H9 (cell line): Measurements from ENCODE around the gene STT3B. TPM values are rescaled to one million over a fixed set of nuclear protein-coding genes. Genes with fewer than 3 reads are reported as not detected.

Experiments used
- DNase-seq: peaks from one replicate; pipeline ENCODE4 v3.0.0-alpha.2; 2017
- H2AFZ ChIP-seq: one replicate; pipeline ENCODE4 v1.6.1; 2013; ENCODE audit warnings: mild to moderate bottlenecking, low read length, control low read depth, moderate library complexity
- H2AK5ac ChIP-seq: 2 replicates; pipeline ENCODE4 v1.6.1; 2013; ENCODE audit warnings: low read length, control low read depth, mixed read lengths; ENCODE audit not compliant: insufficient read length
- H2BK120ac ChIP-seq: one replicate; pipeline ENCODE4 v1.6.1; 2013; ENCODE audit warnings: low read depth, mild to moderate bottlenecking, low read length, control low read depth, inconsistent platforms; ENCODE audit not compliant: poor library complexity, severe bottlenecking
- H2BK12ac ChIP-seq: 2 replicates; pipeline ENCODE4 v1.6.1; 2013; ENCODE audit warnings: low read length, control low read depth, mixed read lengths, low read depth; ENCODE audit not compliant: insufficient read length
- H2BK15ac ChIP-seq: 2 replicates; pipeline ENCODE4 v1.6.1; 2013; ENCODE audit warnings: low read depth, low read length, control low read depth
- H2BK20ac ChIP-seq: one replicate; pipeline ENCODE4 v1.6.1; 2013; ENCODE audit warnings: low read depth, mild to moderate bottlenecking, low read length, control low read depth, inconsistent platforms; ENCODE audit not compliant: poor library complexity, severe bottlenecking
- H2BK5ac ChIP-seq: 2 replicates; pipeline ENCODE4 v1.6.1; 2013; ENCODE audit warnings: low read length, control low read depth, mixed read lengths; ENCODE audit not compliant: insufficient read length
- H3K14ac ChIP-seq: 2 replicates; pipeline ENCODE4 v1.6.1; 2013; ENCODE audit warnings: low read length, control low read depth; ENCODE audit not compliant: insufficient read depth
- H3K18ac ChIP-seq: 2 replicates; pipeline ENCODE4 v1.6.1; 2013; ENCODE audit warnings: low read depth, mild to moderate bottlenecking, mixed read lengths, low read length, control low read depth; ENCODE audit not compliant: insufficient read length
- H3K23ac ChIP-seq: 2 replicates; pipeline ENCODE4 v1.6.1; 2013; ENCODE audit warnings: low read length, control low read depth, mixed read lengths, low read depth; ENCODE audit not compliant: insufficient read length
- H3K23me2 ChIP-seq: 2 replicates; pipeline ENCODE4 v1.6.1; 2013; ENCODE audit warnings: low read depth, mild to moderate bottlenecking, mixed read lengths, low read length, control low read depth; ENCODE audit not compliant: insufficient read length, poor library complexity, severe bottlenecking
- H3K27ac ChIP-seq: 2 replicates; pipeline ENCODE4 v1.5.1; 2013; ENCODE audit warnings: low read length, control low read depth, mixed read lengths, low read depth; ENCODE audit not compliant: insufficient read length
- H3K27me3 ChIP-seq: 2 replicates; pipeline ENCODE4 v1.6.1; 2013; ENCODE audit warnings: low read length, control low read depth, inconsistent platforms; ENCODE audit not compliant: insufficient read depth
- H3K4ac ChIP-seq: 2 replicates; pipeline ENCODE4 v1.6.1; 2013; ENCODE audit warnings: low read depth, mild to moderate bottlenecking, control low read depth, inconsistent platforms, low read length, moderate library complexity
- H3K4me1 ChIP-seq: 2 replicates; pipeline ENCODE4 v1.6.1; 2013; ENCODE audit warnings: low read length, control low read depth, inconsistent platforms; ENCODE audit not compliant: insufficient read depth
- H3K4me2 ChIP-seq: 2 replicates; pipeline ENCODE4 v1.6.1; 2013; ENCODE audit warnings: low read length, control low read depth, mixed read lengths; ENCODE audit not compliant: insufficient read length, insufficient read depth
- H3K56ac ChIP-seq: 2 replicates; pipeline ENCODE4 v1.6.1; 2013; ENCODE audit warnings: low read depth, mild to moderate bottlenecking, mixed read lengths, low read length, control low read depth; ENCODE audit not compliant: insufficient read length
- H3K79me1 ChIP-seq: 2 replicates; pipeline ENCODE4 v1.6.1; 2013; ENCODE audit warnings: low read depth, mild to moderate bottlenecking, moderate library complexity, low read length, control low read depth, inconsistent platforms; ENCODE audit not compliant: insufficient read depth, poor library complexity, severe bottlenecking
- H3K79me2 ChIP-seq: 2 replicates; pipeline ENCODE4 v1.6.1; 2013; ENCODE audit warnings: low read length, control low read depth, inconsistent platforms; ENCODE audit not compliant: insufficient read depth
- H3K9ac ChIP-seq: 2 replicates; pipeline ENCODE4 v1.6.1; 2013; ENCODE audit warnings: low read length, control low read depth, mixed read lengths; ENCODE audit not compliant: insufficient read length; ENCODE audit errors: extremely low read depth
- H3K9me3 ChIP-seq: one replicate; pipeline ENCODE4 v1.6.1; 2013; ENCODE audit warnings: low read depth, low read length, inconsistent platforms; ENCODE audit not compliant: control insufficient read depth
- H3T11ph ChIP-seq: one replicate; pipeline ENCODE4 v1.6.1; 2013; ENCODE audit warnings: mild to moderate bottlenecking, low read length, control low read depth, inconsistent platforms
- H4K20me1 ChIP-seq: one replicate; pipeline ENCODE4 v1.6.1; 2013; ENCODE audit not compliant: control insufficient read depth, insufficient read length, insufficient read depth
- H4K5ac ChIP-seq: 2 replicates; pipeline ENCODE4 v1.6.1; 2013; ENCODE audit warnings: low read depth, mild to moderate bottlenecking, mixed read lengths, low read length, control low read depth; ENCODE audit not compliant: insufficient read length
- H4K8ac ChIP-seq: replicated peaks from 2 replicates; pipeline ENCODE4 v1.6.1; 2013; ENCODE audit warnings: low read length, control low read depth, mixed read lengths, low read depth; ENCODE audit not compliant: insufficient read length
- H4K91ac ChIP-seq: 2 replicates; pipeline ENCODE4 v1.6.1; 2013; ENCODE audit warnings: low read depth, mild to moderate bottlenecking, moderate library complexity, mixed read lengths, low read length, control low read depth; ENCODE audit not compliant: insufficient read length
- H3K27ac Mint-ChIP-seq, 3 experiments: 2 replicates in 2 of 3; 3 replicates in 1 of 3; pipeline ENCODE4 v1.8.0; 2020 to 2021; ENCODE audit warnings: mixed read lengths in 3 of 3, mild to moderate bottlenecking in 1 of 3, moderate library complexity in 1 of 3
- H3K27me3 Mint-ChIP-seq: 2 replicates; pipeline ENCODE4 v1.8.0; 2021; ENCODE audit warnings: low read depth, mild to moderate bottlenecking, moderate library complexity, mixed read lengths
- H3K36me3 Mint-ChIP-seq, 3 experiments: 2 replicates in 2 of 3; 3 replicates in 1 of 3; pipeline ENCODE4 v1.8.0; 2020 to 2021; ENCODE audit warnings: low read depth in 3 of 3, mixed read lengths in 3 of 3; ENCODE audit not compliant: insufficient read depth in 1 of 3
- H3K4me1 Mint-ChIP-seq, 2 experiments: 2 replicates each; pipeline ENCODE4 v1.8.0; 2020; ENCODE audit warnings: mixed read lengths in 2 of 2
- H3K4me3 Mint-ChIP-seq, 2 experiments: 2 replicates in 1 of 2; 3 replicates in 1 of 2; pipeline ENCODE4 v1.8.0; 2020 to 2021; ENCODE audit warnings: mild to moderate bottlenecking in 2 of 2, mixed read lengths in 2 of 2, moderate library complexity in 1 of 2
- H3K9me3 Mint-ChIP-seq, 2 experiments: 2 replicates in 1 of 2; 3 replicates in 1 of 2; pipeline ENCODE4 v1.8.0; 2020; ENCODE audit warnings: mild to moderate bottlenecking in 2 of 2, mixed read lengths in 2 of 2, moderate library complexity in 1 of 2
- WGBS: extraction: QIAGEN DNeasy Blood & Tissue Kit; methylation state at CpG from one replicate; pipeline ENCODE4 v1.1.7; 2013; ENCODE audit warnings: missing lambda C conversion rate, low lambda C conversion rate, mixed read lengths; ENCODE audit not compliant: insufficient read length; ENCODE audit errors: extremely low coverage; 5-methylcytosine and 5-hydroxymethylcytosine counted together
- total RNA-seq: library from RNA; stranded (reverse); gene quantifications from 2 replicates; pipeline ENCODE4 v1.2.1, GENCODE V29; 2021
- TF ChIP-seq, protein P1 (sequence below): fragments of 200-600 bp; sonication (generic); conservative IDR thresholded peaks from 3 replicates; pipeline ENCODE4 v1.8.0; 2021; ENCODE audit warnings: antibody characterized with exemption, mild to moderate bottlenecking

STT3B gene
- total RNA-seq, 1 experiment from 2014 or later, result 79.9 TPM

DNA sequence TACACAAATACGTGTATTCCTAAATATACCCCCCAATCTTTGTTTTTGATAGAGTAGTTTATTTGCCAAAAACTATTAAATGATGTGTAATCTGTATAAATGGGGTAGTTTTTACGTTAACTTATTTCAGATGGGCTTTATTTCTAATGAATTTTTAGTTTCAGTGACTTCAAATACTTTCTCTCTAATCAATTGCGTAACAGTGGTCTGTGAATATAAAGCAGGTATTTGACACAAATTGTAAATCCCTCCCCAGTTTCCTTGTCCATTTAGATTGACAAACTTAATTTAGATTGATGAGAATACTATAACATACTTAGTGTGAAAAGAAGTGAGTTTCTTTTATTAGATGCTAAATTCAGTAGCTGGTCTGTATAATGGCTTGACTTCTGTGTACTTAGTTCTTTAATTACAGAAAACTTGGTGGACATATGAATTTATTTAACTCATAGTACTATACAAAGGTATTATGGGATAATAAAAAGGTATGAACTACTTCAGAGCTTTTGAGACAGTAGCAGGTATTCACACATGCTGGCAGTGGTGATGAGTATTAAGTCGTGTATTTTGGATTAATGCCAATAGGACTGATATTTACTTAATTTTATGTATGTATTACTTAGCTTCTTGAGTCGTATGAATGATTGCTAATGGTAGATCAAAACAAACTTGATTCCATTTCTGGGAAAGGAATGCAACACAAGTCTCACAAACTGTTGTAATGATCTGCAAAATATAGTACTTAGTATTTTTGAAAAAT lies 81.6 kb downstream of the STT3B start:
- no peaks in the 10 kb centered on the region for H3K27me3 ChIP-seq
- Mint-ChIP-seq H3K9me3 (no peaks in the 10 kb centered on the region), H3K4me1 (peaks cover 14 to 22% of the 10 kb centered on the region in 2 experiments), H3K36me3 (peaks cover 0 to 9% (median 0%) of the 10 kb centered on the region in 3 experiments; a peak in 4 of 7 replicates), H3K27ac (no peak overlapping the region), H3K4me3 (no peak overlapping the region), H3K27me3 (no peaks in the 10 kb centered on the region)
- H3K9me3 ChIP-seq, result no peaks in the 10 kb centered on the region
- no peak overlapping the region for H4K5ac ChIP-seq
- no peak overlapping the region for H4K8ac ChIP-seq
- H3K4ac ChIP-seq, result no peak overlapping the region
- H2BK15ac ChIP-seq, result no peak overlapping the region
- H2AFZ ChIP-seq, result no peak overlapping the region
- no peak overlapping the region for H3K4me2 ChIP-seq
- no peak overlapping the region for H2BK12ac ChIP-seq
- no peak overlapping the region for H2AK5ac ChIP-seq
- no CpG with 5 or more reads among the region's 5 CpGs for WGBS
- H3T11ph ChIP-seq, result no peak overlapping the region
- no peak overlapping the region for H4K91ac ChIP-seq
- no peaks in the 10 kb centered on the region for H3K79me1 ChIP-seq
- H4K20me1 ChIP-seq, result no peaks in the 10 kb centered on the region
- H2BK20ac ChIP-seq, result no peak overlapping the region
- no peak overlapping the region for H3K23ac ChIP-seq
- no peak overlapping the region for H3K18ac ChIP-seq
- no peak overlapping the region for H3K14ac ChIP-seq
- no peaks in the 10 kb centered on the region for H3K79me2 ChIP-seq
- no peak overlapping the region for H2BK5ac ChIP-seq
- no peak overlapping the region for H3K27ac ChIP-seq
- DNase-seq, result no peak
- H3K56ac ChIP-seq, result no peak overlapping the region
- no peak overlapping the region for H2BK120ac ChIP-seq
- peaks cover 2% of the 10 kb centered on the region; the same call in 1 of the 2 replicates for H3K4me1 ChIP-seq
- H3K23me2 ChIP-seq, result no peaks in the 10 kb centered on the region
- H3K9ac ChIP-seq, result no peak overlapping the region
- TF ChIP-seq, protein P1, sequence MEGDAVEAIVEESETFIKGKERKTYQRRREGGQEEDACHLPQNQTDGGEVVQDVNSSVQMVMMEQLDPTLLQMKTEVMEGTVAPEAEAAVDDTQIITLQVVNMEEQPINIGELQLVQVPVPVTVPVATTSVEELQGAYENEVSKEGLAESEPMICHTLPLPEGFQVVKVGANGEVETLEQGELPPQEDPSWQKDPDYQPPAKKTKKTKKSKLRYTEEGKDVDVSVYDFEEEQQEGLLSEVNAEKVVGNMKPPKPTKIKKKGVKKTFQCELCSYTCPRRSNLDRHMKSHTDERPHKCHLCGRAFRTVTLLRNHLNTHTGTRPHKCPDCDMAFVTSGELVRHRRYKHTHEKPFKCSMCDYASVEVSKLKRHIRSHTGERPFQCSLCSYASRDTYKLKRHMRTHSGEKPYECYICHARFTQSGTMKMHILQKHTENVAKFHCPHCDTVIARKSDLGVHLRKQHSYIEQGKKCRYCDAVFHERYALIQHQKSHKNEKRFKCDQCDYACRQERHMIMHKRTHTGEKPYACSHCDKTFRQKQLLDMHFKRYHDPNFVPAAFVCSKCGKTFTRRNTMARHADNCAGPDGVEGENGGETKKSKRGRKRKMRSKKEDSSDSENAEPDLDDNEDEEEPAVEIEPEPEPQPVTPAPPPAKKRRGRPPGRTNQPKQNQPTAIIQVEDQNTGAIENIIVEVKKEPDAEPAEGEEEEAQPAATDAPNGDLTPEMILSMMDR, result no peak
